ENCODE data around the gene SPATA31C1.

SPATA31C1 gene

GRCh38 chr9:87874304-87874623 lies 43.5 kb upstream of the SPATA31C1 start:
- TF ChIP-seq CTCF (IDR thresholded peaks at IDR 0.05), result no peak

- TF ChIP-seq CTCF (IDR thresholded peaks at IDR 0.05), result no peak
Observed at GRCh38 chr9:87875060-87875459, 42.7 kb upstream of the SPATA31C1 start.

- TF ChIP-seq CTCF (IDR thresholded peaks at IDR 0.05), result no peak
Observed at GRCh38 chr9:87875831-87876545, 41.8 kb upstream of the SPATA31C1 start.

GRCh38 chr9:87876708-87877107 lies 41.1 kb upstream of the SPATA31C1 start:
- no peak for TF ChIP-seq CTCF (IDR thresholded peaks at IDR 0.05)

- TF ChIP-seq CTCF (IDR thresholded peaks at IDR 0.05), result no peak
Observed at GRCh38 chr9:87878989-87879511, 38.7 kb upstream of the SPATA31C1 start.

- no peak for TF ChIP-seq CTCF (IDR thresholded peaks at IDR 0.05)
Observed at GRCh38 chr9:87880116-87880515, 37.6 kb upstream of the SPATA31C1 start.

GRCh38 chr9:87880683-87881082 lies 37.1 kb upstream of the SPATA31C1 start:
- no peak for TF ChIP-seq CTCF (IDR thresholded peaks at IDR 0.05)

- no peak for TF ChIP-seq CTCF (IDR thresholded peaks at IDR 0.05)
Observed at GRCh38 chr9:87882627-87883026, 35.1 kb upstream of the SPATA31C1 start, which contains the start of gene SPATA31E1. Gene SPATA31E1 (plus strand): TSS chr9:87882877. CDS start chr9:87882892, 15 bp downstream.

All from LNCAP (cell line).